CD14-positive monocyte (primary cell): ENCODE measurements around the gene AGRP. TPM values are rescaled to one million over a fixed set of nuclear protein-coding genes. Genes with fewer than 3 reads are reported as not detected.

ENCODE experiments used
- DNase-seq, 3 donors: peaks; one replicate each; pipeline ENCODE4 v3.0.0-alpha.2; 2011 to 2022
- H2AFZ ChIP-seq: 2 replicates; pipeline ENCODE4 v1.6.0; 2012; ENCODE audit warnings: mild to moderate bottlenecking, low read depth, low read length, inconsistent platforms; ENCODE audit not compliant: insufficient read depth, poor library complexity, severe bottlenecking
- H3K27ac ChIP-seq, 2 donors: 1 replicate in 1 of 2; 2 replicates in 1 of 2; pipeline ENCODE4 v1.5.1; 2012 to 2013; ENCODE audit warnings: low read length in 2 of 2, control low read depth in 1 of 2, inconsistent platforms in 1 of 2, low read depth in 1 of 2, mild to moderate bottlenecking in 1 of 2
- H3K27me3 ChIP-seq, 2 donors: one replicate each; pipeline versions ENCODE4 v1.6.0 to v1.6.1; 2011 to 2013; ENCODE audit warnings: low read length in 2 of 2; ENCODE audit not compliant: control insufficient read depth in 2 of 2, insufficient read depth in 2 of 2
- H3K36me3 ChIP-seq, 2 donors: replicated peaks in 1 of 2; 1 replicate in 1 of 2; 2 replicates in 1 of 2; pipeline versions ENCODE4 v1.5.1 to v1.6.1; 2012 to 2013; ENCODE audit warnings: low read length in 2 of 2, control low read depth in 1 of 2, inconsistent platforms in 1 of 2, mild to moderate bottlenecking in 1 of 2; ENCODE audit not compliant: insufficient read depth in 2 of 2, control insufficient read depth in 1 of 2
- H3K4me1 ChIP-seq, 2 donors: 1 replicate in 1 of 2; 2 replicates in 1 of 2; pipeline versions ENCODE4 v1.5.1 to v1.6.1; 2012 to 2013; ENCODE audit warnings: low read length in 2 of 2, control low read depth in 1 of 2, inconsistent platforms in 1 of 2, mild to moderate bottlenecking in 1 of 2, moderate library complexity in 1 of 2; ENCODE audit not compliant: insufficient read depth in 2 of 2, control insufficient read depth in 1 of 2
- H3K4me2 ChIP-seq: replicated peaks from 2 replicates; pipeline ENCODE3; 2012; ENCODE audit warnings: low read length, moderate library complexity, mild to moderate bottlenecking; ENCODE audit not compliant: poor library complexity, severe bottlenecking; ENCODE audit errors: extremely low read depth
- H3K4me3 ChIP-seq, 3 experiments: fragments of 200-600 bp in 1 of 3; sonication (generic) in 1 of 3; replicated peaks in 1 of 3; 1 replicate in 2 of 3; 2 replicates in 1 of 3; pipeline ENCODE4 v1.5.1; 2011 to 2013; ENCODE audit warnings: low read length in 3 of 3, mild to moderate bottlenecking in 3 of 3, control low read depth in 2 of 3, low read depth in 2 of 3, inconsistent platforms in 1 of 3, moderate library complexity in 1 of 3
- H3K79me2 ChIP-seq: 2 replicates; pipeline ENCODE4 v1.6.0; 2012; ENCODE audit warnings: mild to moderate bottlenecking, control low read depth, inconsistent platforms, low read length, moderate library complexity; ENCODE audit not compliant: insufficient read depth
- H3K9ac ChIP-seq: 2 replicates; pipeline ENCODE4 v1.6.0; 2017; ENCODE audit warnings: low read length, mild to moderate bottlenecking; ENCODE audit not compliant: insufficient read depth, poor library complexity, severe bottlenecking
- H3K9me3 ChIP-seq, 2 donors: replicated peaks in 1 of 2; 1 replicate in 1 of 2; 2 replicates in 1 of 2; pipeline versions ENCODE4 v1.5.1 to v1.6.1; 2012 to 2013; ENCODE audit warnings: low read length in 2 of 2, control low read depth in 1 of 2; ENCODE audit not compliant: control insufficient read depth in 1 of 2, insufficient read depth in 1 of 2
- H4K20me1 ChIP-seq: 2 replicates; pipeline ENCODE4 v1.6.0; 2012; ENCODE audit warnings: mild to moderate bottlenecking, low read length, control low read depth, moderate library complexity; ENCODE audit not compliant: insufficient read depth
- H3K27ac Mint-ChIP-seq, 7 donors: one replicate each; pipeline ENCODE4 v1.8.0; 2020; ENCODE audit warnings: mild to moderate bottlenecking in 7 of 7, mixed read lengths in 7 of 7, moderate library complexity in 6 of 7, inconsistent platforms in 2 of 7
- H3K27me3 Mint-ChIP-seq, 3 donors: one replicate each; pipeline ENCODE4 v1.8.0; 2021 to 2022; ENCODE audit warnings: low read depth in 3 of 3, mild to moderate bottlenecking in 3 of 3, mixed read lengths in 3 of 3, moderate library complexity in 3 of 3, inconsistent platforms in 1 of 3
- H3K36me3 Mint-ChIP-seq, 2 donors: one replicate each; pipeline ENCODE4 v1.8.0; 2020; ENCODE audit warnings: mixed read lengths in 2 of 2, inconsistent platforms in 1 of 2, mild to moderate bottlenecking in 1 of 2
- H3K4me1 Mint-ChIP-seq: one replicate; pipeline ENCODE4 v1.8.0; 2020; ENCODE audit warnings: mild to moderate bottlenecking, mixed read lengths
- H3K4me3 Mint-ChIP-seq, 2 donors: one replicate each; pipeline ENCODE4 v1.8.0; 2020; ENCODE audit warnings: mild to moderate bottlenecking in 2 of 2, mixed read lengths in 2 of 2, moderate library complexity in 1 of 2
- H3K9me3 Mint-ChIP-seq, 7 donors: one replicate each; pipeline ENCODE4 v1.8.0; 2020 to 2022; ENCODE audit warnings: mixed read lengths in 7 of 7, mild to moderate bottlenecking in 6 of 7, moderate library complexity in 6 of 7, inconsistent platforms in 2 of 7
- CTCF ChIP-seq: fragments of 200-600 bp; IDR thresholded peaks from one replicate; pipeline ENCODE4 v1.8.0; 2022; ENCODE audit warnings: antibody characterized with exemption, mild to moderate bottlenecking
- WGBS: methylation state at CpG from one replicate; pipeline ENCODE4 v1.1.5; 2013; ENCODE audit warnings: missing lambda C conversion rate; ENCODE audit not compliant: insufficient coverage; 5-methylcytosine and 5-hydroxymethylcytosine counted together
- intact Hi-C, 2 donors: fragments of 100-400 bp; cut with micrococcal nuclease; formaldehyde crosslinking; loops; one replicate each; pipeline versions ENCODE4 v1.15.0 to v1.15.1; 2023
- polyA plus RNA-seq, 3 donors: library from polyadenylated mRNA; depleted of rRNA in 1 of 3; unstranded in 2 of 3; stranded (reverse) in 1 of 3; fragments of 300-500 nt in 2 of 3; fragments of >200 nt in 1 of 3; fragmentation: Illumina TruSeq in 2 of 3; gene quantifications; 1 replicate in 2 of 3; 2 replicates in 1 of 3; pipeline ENCODE4 v1.2.3, GENCODE V29; 2012 to 2021

The AGRP gene
- polyA plus RNA-seq, 3 donors = 0.32 to 0.54 TPM; not detected in 1

- Histone ChIP-seq H3K9me3 (no peaks in the 10 kb centered on the region), H3K27me3 (no peaks in the 10 kb centered on the region), H3K79me2 (peaks cover 94% of the 10 kb centered on the region), H3K4me2 (no peak overlapping the region), H3K36me3 (peaks cover 95 to 100% of the 10 kb centered on the region in 2 donors), H4K20me1 (peaks cover 100% of the 10 kb centered on the region), H2AFZ (no peak overlapping the region), H3K4me3 (no peak overlapping the region), H3K27ac (peak overlapping the region in 1 of 2 donors; percentile 41), H3K9ac (no peak overlapping the region), H3K4me1 (no peaks in the 10 kb centered on the region)
- DNase-seq = no peak
- Mint-ChIP-seq H3K4me1 (peaks cover 4% of the 10 kb centered on the region), H3K36me3 (peaks cover 62 to 97% of the 10 kb centered on the region in 2 donors), H3K9me3 (no peaks in the 10 kb centered on the region), H3K27ac (no peak overlapping the region), H3K4me3 (no peak overlapping the region), H3K27me3 (no peaks in the 10 kb centered on the region)
- intact Hi-C loops = no loop called here
- whole genome bisulfite sequencing = 97% methylated on average over 3 of the region's 5 CpGs
- TF ChIP-seq CTCF = no peak
These were observed 34.8 kb downstream of the AGRP start for GRCh38 chr16:67448580-67448979.

GRCh38 chr16:67447508-67448076 lies 35.8 kb downstream of the AGRP start:
- no peaks in the 10 kb centered on the region for H3K27me3 Mint-ChIP-seq
- peaks cover 60 to 97% of the 10 kb centered on the region in 2 donors for H3K36me3 Mint-ChIP-seq
- peak; percentile 63 for TF ChIP-seq CTCF
- WGBS = 82% methylated on average over 4 of the region's 6 CpGs
- DNase-seq = peak; percentile 52 to 60 (median 54)
- Histone ChIP-seq H3K27ac (peak overlapping the region in 1 of 2 donors; percentile 41), H3K4me3 (no peak overlapping the region), H3K27me3 (no peaks in the 10 kb centered on the region), H3K79me2 (peaks cover 94% of the 10 kb centered on the region), H2AFZ (no peak overlapping the region), H3K36me3 (peaks cover 95 to 100% of the 10 kb centered on the region in 2 donors), H3K4me1 (no peaks in the 10 kb centered on the region), H3K9me3 (no peaks in the 10 kb centered on the region), H3K9ac (no peak overlapping the region), H4K20me1 (peaks cover 100% of the 10 kb centered on the region), H3K4me2 (no peak overlapping the region)
- intact Hi-C loops = no loop called here
- peaks cover 4% of the 10 kb centered on the region for H3K4me1 Mint-ChIP-seq
- H3K4me3 Mint-ChIP-seq = no peak overlapping the region
- H3K9me3 Mint-ChIP-seq = no peaks in the 10 kb centered on the region
- H3K27ac Mint-ChIP-seq = peak overlapping the region in 5 of 7 donors; percentile 22 to 60 (median 55)
